ENCODE data around the gene PPFIBP1. TPM values are rescaled to one million over a fixed set of nuclear protein-coding genes. Genes with fewer than 3 reads are reported as not detected.
A peak's percentile ranks its signal among the peaks of the same experiment; 100 is the strongest.

Gene PPFIBP1
- total and polyA plus RNA-seq, 2 experiments from 2014 or later = 23.5 to 30.9 TPM

DNA sequence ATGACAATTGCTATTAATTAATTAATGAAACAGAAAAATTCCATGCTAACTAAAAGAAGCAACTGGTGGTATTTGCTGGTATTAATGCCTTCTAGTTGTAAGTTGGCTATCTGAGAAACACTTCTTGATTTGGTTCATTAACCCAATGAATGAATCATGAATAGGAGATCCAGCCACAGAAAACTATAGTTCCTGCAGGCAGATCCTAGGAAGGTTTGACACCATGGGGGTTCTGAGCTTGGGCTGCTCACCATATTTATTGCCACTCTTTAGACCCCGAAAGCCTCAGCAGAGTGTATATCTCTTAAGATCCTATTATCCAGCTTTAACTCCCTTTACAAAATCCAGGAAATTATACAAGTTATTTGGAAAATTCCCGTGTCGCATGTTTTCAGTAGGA is 90.9 kb downstream of the PPFIBP1 start:
- Histone ChIP-seq H3K4me3 (no peak overlapping the region), H3K27me3 (no peaks in the 10 kb centered on the region), H3K27ac (no peak overlapping the region), H3K36me3 (no peaks in the 10 kb centered on the region), H3K9me3 (ENCODE audit: low read depth) (no peaks in the 10 kb centered on the region), H3K4me1 (ENCODE audit: low read depth) (peaks cover 18% of the 10 kb centered on the region)
- DNase-seq (ENCODE audit: low read depth in 1 of 2, low spot score in 1 of 2) = no peak
- TF ChIP-seq, protein P1, sequence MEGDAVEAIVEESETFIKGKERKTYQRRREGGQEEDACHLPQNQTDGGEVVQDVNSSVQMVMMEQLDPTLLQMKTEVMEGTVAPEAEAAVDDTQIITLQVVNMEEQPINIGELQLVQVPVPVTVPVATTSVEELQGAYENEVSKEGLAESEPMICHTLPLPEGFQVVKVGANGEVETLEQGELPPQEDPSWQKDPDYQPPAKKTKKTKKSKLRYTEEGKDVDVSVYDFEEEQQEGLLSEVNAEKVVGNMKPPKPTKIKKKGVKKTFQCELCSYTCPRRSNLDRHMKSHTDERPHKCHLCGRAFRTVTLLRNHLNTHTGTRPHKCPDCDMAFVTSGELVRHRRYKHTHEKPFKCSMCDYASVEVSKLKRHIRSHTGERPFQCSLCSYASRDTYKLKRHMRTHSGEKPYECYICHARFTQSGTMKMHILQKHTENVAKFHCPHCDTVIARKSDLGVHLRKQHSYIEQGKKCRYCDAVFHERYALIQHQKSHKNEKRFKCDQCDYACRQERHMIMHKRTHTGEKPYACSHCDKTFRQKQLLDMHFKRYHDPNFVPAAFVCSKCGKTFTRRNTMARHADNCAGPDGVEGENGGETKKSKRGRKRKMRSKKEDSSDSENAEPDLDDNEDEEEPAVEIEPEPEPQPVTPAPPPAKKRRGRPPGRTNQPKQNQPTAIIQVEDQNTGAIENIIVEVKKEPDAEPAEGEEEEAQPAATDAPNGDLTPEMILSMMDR (IDR thresholded peaks at IDR 0.05; ENCODE audit: low read depth, low read length) = no peak

DNA sequence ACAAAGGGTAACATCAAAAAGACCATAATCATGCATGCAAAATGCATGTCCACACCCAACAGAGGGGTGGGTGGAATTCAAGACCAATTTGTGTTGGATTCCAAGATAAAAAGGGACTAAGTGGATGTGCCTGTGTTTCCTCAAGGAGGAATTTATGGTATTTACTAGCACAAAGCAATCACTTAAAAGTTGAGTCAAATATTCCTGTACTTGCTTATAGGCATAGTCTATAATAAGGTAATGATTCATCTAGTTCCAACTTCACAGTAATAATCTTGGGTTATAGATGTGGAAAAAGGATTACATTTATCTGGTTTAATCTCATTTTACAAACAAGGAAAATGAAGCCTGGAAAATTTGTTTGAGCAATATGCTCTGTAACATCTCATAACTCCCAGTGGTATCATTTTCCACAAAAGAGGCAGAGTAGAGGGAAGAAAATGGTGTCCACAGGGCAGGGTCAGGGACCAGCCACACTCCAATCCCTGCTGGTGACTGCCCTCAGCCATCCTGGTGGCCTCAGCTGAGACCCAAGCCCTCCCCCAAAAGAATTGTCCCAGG is 91.4 kb downstream of the PPFIBP1 start:
- Histone ChIP-seq H3K27me3 (no peaks in the 10 kb centered on the region), H3K9me3 (ENCODE audit: low read depth) (no peaks in the 10 kb centered on the region), H3K36me3 (no peaks in the 10 kb centered on the region), H3K27ac (peak overlapping the region; percentile 77), H3K4me3 (no peak overlapping the region), H3K4me1 (ENCODE audit: low read depth) (peaks cover 18% of the 10 kb centered on the region)
- peak; percentile 27 to 32 for DNase-seq (ENCODE audit: low read depth in 1 of 2, low spot score in 1 of 2)
- TF ChIP-seq, protein P1 (IDR thresholded peaks at IDR 0.05; ENCODE audit: low read depth, low read length) = no peak

DNA sequence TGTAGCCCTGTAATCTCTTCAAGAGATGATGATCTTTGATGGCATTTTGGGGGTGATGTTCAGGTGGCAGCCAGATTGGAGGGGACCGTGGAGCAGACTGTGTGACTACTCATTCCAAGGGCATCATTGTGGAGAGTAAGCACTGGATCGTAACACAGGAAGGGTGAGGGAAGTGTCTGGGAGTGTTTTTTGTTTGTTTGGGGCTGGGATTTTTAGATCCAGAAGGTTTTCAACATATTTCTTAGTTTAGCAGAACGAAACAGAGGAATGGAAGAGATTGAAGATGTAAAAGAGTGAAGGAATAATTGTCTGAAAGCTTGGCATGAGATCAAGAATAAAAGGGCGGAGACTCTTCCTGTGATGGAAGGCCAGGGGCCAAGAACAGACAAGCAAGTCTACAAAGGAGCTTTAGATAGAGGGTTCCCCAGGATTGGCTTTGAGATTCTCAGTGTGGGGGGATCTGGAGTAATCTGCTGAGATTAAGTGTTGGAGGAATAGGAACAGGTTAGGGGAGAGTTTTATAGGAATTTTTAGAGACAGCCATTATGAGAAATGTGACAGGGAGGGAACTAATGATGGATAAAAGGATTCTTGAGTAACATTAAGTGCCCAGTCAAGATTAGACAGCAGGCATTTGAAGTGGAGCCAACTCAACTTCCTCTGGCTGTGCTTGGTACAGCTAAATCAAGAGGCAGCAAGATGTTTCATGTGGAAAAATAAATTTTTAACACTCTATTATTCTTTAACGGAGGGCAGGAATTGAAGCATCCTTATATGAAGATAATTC is 92.5 kb downstream of the PPFIBP1 start:
- Histone ChIP-seq H3K27me3 (no peaks in the 10 kb centered on the region), H3K4me1 (ENCODE audit: low read depth) (peaks cover 18% of the 10 kb centered on the region), H3K4me3 (no peak overlapping the region), H3K9me3 (ENCODE audit: low read depth) (no peaks in the 10 kb centered on the region), H3K36me3 (no peaks in the 10 kb centered on the region), H3K27ac (no peak overlapping the region)
- DNase-seq (ENCODE audit: low read depth in 1 of 2, low spot score in 1 of 2) = peak in 1 of 2 donors; percentile 20
- TF ChIP-seq, protein P1 (IDR thresholded peaks at IDR 0.05; ENCODE audit: low read depth, low read length) = no peak

DNA sequence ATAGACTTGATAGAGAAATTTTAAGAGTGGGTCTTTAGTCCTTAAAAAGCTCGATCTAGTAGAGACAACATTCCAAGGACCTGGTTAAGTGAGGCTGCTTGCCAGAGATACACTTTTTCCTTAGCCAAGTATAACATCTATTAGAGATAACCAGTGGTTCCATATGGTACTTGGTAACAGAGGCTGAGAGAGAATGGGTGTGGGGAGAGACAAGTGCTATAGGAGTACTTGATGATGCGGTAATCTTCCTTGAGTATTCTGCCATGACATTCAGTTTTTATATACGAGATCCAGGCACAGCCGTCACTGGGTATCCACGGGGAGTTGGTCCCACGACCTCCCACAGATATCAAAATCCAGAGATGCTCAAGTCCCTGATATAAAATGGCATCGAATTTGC is 94.8 kb downstream of the PPFIBP1 start:
- Histone ChIP-seq H3K36me3 (no peaks in the 10 kb centered on the region), H3K4me3 (no peak overlapping the region), H3K4me1 (ENCODE audit: low read depth) (peaks cover 18% of the 10 kb centered on the region), H3K27ac (no peak overlapping the region), H3K27me3 (no peaks in the 10 kb centered on the region), H3K9me3 (ENCODE audit: low read depth) (no peaks in the 10 kb centered on the region)
- TF ChIP-seq, protein P1 (IDR thresholded peaks at IDR 0.05; ENCODE audit: low read depth, low read length) = no peak
- DNase-seq (ENCODE audit: low read depth in 1 of 2, low spot score in 1 of 2) = peak in 1 of 2 donors; percentile 39

DNA sequence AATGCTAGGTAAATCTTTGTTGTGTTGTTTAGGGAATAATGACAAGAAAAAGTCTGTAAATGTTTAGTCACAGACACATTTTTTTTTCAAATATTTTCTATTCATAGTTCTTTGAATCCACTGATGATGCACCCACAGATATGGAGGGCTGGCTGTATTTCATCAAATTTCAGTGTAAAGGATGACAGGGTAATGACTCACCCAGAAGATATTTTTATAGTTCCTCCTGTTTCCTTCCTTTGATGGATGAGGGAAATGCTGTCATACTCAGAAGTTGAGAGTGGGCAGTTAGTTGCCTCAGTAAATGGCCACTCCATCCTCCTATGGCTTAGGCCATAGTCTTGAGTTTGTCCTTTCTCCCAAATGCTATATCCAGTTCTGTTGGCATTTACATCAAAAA is 95.3 kb downstream of the PPFIBP1 start:
- TF ChIP-seq, protein P1 (IDR thresholded peaks at IDR 0.05; ENCODE audit: low read depth, low read length) = no peak
- Histone ChIP-seq H3K27me3 (no peaks in the 10 kb centered on the region), H3K9me3 (ENCODE audit: low read depth) (no peaks in the 10 kb centered on the region), H3K4me1 (ENCODE audit: low read depth) (peaks cover 18% of the 10 kb centered on the region), H3K4me3 (no peak overlapping the region), H3K27ac (no peak overlapping the region), H3K36me3 (no peaks in the 10 kb centered on the region)
- peak in 1 of 2 donors; percentile 80 for DNase-seq (ENCODE audit: low read depth in 1 of 2, low spot score in 1 of 2)

All from cardiac muscle cell (in vitro differentiated cells and primary cell).